GM18498 (cell line): ENCODE results near the gene LHFPL4.
"Not testable (repeated sequence)": the region's sequence is repeated elsewhere in the genome, so short reads cannot be mapped to it uniquely, and the experiment has no call there.

Experiments used
- ATAC-seq: cut with Tn5 transposase; IDR thresholded peaks from one replicate; pipeline ENCODE4 v1.9.1; 2021; ENCODE audit warnings: mild to moderate bottlenecking, moderate library complexity; ENCODE audit not compliant: unreplicated experiment

The LHFPL4 gene

DNA sequence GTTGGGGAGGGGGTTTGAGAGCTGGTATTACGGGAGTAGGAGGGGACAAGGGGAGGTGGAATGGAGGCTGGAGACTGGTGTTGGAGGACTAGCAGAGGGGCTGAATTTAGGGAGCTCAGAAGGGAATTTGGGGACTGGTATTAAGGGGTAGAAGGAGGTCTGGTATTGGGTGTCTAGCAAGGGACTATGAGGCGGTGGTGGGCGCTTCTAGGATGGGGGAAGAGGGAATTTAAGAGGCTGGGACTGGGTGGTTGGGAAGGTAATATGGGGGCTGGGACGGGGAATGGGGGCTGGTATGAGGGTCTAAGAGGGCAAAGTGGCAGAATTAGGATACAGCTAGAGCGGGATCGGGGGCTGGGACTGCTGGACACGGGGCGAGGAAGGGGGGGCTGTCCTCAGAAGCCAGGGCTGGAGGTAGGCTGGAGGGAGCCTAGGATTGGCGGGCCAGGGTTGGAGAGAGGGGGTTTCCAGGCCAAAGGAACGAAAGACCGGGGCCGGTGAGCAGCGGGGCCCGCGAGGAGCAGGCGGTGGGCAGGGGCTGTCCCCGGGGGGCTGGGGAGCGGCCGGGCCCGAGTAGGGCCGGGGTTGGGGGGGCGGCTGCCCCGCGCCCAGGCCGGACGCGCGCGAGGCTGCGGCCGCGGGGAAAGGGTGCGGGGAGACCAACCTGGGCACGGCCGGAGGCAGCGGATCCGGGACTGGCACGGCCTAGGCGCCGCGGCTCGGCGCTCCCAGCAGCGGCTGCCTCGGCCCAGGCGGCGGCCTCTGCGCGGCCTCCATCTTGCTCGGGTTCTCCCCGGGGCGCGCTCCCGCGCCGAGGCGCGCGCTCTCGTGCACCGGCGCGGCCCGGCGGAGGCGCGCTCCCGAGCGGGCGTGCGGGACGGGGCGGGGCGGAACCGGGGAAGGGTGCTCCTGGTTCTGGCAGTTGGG, at the start of gene LHFPL4:
LHFPL4 (minus strand) TSS at position 802 of the 927 bp plus-strand sequence. CDS start 1,143 bp downstream, outside the sequence.
- no peak for ATAC-seq

DNA sequence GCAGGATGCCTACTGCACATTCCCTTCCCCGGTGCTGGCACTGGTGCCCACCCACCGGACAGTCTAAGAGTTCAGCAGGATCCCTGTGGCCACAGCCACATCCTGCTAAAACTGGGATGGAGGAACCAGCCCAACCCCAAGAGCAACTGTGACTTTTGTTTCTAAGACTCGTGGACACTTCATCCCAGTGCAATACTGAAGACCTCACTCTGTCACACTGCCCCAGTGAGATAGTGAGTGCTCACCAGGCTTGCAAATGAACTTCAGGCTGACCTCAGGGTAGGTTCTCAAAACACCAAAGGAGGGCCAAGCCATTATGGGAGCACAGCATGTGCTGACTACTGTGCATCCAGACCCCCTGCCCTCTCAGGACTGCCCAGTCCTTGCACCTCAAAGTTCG, 49.0 kb upstream of the LHFPL4 start:
- no peak for ATAC-seq

DNA sequence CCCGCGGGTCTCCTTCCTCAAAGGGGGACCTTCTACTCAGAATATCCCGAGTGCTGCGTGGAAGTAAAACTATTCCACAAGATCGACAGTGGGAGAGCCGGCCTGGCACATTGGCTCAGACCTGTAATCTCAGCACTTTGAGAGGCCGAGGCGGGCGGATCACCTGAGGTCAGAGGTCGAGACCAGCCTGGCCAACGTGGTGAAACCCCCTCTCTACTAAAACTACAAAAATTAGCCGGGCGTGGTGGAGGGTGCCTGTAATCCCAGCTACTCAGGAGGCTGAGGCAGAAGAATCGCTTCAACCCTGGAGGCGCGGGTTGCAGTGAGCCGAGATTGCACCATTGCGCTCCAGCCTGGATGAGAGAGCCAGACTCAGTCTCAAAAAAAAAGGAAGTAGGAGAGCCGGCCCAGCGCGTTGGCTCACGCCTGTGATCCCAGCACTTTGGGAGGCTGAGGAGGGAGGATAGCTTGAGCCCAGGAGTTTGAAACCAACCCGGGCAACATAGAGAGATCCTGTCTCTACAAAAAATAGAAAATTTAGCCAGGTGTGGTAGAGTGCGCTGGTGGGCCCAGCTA, 47.5 kb upstream of the LHFPL4 start:
- not testable (repeated sequence) for ATAC-seq

DNA sequence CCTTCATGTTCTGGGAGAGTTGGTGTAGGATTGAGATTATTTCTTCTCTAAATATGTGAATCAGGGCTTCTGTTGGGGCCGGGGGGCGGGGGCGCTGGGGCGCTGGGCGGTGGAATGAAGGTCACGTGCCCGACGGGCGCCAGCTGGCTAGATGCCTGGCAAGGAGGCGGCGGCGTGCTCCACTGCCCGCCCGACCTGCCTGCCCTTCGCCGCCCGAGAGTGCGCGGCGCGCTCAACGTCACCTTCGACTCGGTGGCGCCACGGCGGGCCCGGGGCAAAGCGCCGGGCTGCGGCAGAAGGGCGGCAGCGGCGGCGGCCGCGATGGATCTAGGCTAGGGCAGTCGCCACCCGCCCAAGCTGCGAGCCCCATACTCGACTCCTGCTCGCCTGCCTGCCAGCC, 47.0 kb upstream of the LHFPL4 start:
- no peak for ATAC-seq

DNA sequence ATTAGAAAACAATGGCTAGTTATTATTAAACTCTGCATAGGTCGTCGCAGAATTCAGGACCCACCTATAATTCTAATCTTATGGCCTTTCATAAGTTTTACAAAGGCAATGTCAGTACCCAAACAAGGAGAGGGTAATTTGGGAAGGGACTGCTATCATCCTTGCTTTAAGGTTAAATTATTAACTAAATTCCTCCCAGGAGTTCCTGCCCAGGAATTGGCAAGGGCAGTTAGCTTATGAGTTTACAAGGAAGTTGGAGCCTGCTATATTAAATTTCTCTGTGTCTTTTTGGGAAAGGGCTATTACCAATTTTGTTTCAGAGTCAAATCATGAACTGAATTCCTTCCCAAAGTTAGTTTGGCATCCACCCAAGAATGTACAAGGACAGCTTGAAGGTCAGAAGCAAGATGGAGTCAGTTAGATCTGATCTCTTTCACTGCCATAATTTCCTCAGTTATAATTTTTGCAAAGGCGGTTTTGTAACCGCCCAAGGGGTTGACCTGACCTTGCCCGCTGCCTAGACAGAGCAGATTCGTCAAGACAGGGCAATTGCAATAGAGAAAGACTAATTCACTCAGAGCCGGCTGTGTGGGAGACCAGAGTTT, 45.3 kb upstream of the LHFPL4 start:
- ATAC-seq: no peak

DNA sequence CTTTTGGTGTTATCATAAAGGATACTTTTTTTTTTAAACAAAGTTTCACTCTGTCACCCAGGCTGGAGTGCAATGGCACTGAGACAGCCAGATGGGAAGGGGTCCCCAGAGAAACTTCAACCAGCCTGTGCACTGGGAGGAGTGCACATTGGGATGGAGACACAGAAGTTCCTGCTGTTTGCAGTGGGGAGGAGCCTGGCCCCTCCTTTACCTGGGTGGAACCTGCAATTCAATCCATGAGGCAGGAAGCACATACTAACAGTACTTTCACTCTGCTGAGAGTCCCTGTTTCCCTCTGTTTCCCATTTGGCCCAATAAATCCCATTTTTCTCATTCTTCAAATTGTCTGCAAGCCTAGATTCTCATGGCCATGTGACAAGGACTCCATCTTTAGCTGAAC, 42.3 kb upstream of the LHFPL4 start:
- ATAC-seq: no peak

DNA sequence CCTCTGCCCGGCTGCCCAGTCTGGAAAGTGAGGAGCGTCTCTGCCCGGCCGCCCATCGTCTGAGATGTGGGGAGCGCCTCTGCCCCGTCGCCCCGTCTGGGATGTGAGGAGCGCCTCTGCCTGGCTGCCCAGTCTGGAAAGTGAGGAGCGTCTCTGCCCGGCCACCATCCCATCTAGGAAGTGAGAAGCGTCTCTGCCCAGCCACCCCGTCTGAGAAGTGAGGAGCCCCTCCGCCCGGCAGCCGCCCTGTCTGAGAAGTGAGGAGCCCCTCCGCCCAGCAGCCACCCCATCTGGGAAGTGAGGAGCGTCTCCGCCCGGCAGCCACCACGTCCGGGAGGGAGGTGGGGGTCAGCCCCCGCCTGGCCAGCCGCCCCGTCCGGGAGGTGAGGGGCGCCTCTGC, 38.2 kb upstream of the LHFPL4 start:
- ATAC-seq: not testable (repeated sequence)

DNA sequence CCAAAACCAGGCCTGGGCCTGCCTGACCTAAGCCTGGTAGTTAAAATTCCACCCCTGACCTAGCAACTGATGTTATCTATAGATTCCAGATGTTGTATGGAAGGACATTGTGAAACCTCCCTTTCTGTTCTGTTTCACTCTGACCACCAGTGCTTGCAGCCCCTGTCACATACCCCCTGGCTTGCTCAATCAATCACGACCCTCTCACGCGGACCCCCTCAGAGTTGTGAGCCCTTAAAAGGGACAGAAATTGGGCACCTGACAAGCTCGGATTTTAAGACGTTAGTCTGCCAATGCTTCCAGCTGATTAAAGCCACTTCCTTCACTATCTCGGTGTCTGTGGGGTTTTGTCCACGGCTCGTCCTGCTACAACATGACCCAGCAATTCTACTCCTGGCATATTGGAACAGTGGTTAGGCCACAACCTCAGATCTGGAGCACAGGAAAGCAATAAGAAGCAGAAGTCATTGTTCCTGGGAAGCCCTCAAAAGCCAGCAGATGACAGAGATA, 36.7 kb upstream of the LHFPL4 start:
- ATAC-seq: no peak

DNA sequence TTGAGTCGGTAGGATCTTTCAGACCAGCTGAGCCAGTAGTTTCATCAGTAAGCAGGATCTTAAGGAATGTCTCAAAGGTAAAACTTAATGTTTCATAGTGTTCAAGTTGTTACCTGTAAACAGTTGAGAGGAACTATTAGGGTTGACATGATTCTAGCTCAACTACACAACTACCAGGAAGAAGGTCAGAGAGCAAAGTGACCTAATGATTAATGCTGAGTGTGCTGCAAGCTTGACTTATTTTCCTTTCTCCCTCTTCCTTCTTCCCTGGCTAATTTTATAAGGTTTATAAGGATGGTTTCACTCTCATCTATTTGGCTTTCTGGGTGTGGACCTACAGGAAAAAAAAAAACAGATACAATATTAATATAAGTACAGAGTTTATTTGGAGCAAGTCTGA, 30.2 kb upstream of the LHFPL4 start:
- ATAC-seq: no peak

DNA sequence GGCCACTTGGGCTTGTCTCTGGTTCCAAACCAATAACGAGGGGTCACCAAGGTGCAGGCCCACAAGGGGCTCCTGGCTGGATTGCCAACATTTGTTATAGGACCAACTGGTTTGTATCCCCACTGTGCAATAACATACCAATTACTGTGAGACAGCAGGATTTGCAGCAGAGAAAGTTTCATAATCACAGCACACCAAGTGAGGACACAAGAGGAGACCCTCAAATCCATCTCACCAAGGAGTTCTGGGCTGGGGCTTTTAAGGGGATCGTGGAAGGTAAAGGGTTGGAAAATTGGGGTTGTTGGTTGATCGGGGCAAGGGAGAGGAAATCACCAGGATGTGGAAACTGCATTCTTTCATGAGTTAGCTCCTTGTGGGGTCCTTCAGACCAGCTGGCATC, 29.7 kb upstream of the LHFPL4 start:
- ATAC-seq: no peak

DNA sequence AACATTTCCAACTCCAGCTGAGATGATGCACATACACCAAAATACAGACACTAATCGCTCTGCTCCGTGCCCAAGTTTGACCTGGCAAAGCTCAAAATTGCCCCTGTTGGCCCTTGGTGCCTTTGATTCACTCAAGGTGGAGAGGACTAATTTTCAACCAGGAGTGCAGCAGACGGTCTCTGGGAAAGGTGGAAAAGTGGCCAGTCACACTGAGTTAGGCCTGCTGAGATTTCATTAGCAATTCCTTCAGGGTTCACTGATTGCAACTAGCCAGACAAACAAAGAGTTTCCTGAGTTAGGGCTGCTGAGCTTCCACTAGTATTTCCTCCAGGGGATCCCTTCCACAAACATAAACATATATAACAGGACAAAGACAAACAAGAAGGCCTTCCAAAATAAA, 28.7 kb upstream of the LHFPL4 start:
- no peak for ATAC-seq

DNA sequence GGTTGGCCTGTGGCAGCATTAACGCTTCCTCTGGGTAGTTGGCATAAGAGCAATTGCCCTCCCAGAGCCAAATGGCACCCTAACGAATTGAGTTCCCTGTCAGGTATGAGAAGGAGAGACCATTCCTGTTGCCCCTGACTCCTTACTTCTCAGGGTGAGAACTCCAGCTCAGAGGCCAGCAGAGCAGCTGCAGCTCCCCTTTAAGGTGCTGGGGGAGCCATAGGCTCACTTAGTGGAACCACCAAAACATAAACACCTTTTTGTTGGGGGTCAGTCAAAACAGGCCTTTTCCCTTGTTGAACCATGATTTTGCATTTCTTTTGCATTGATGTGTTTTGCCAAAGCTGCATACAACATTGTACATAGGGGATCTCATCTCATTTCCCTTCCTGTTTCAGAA, 28.1 kb upstream of the LHFPL4 start:
- ATAC-seq: no peak

DNA sequence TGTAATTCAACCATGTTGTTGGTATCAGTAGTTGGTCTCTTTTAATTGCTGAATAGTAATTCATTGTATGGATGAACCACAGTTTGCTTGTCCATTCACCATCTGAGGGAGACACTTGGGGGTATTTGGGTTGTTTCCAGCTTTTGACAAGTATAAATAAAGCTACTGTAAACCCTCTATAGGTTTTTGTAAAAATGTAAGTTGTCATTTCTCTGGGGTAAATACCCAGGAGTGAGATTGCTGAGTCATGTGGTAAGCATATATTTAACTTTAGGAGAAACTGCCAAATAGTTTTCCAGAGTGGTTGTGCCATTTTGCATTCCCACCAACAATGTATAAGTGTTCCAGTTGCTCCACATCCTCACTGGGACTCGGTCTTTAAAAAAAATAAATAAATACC, 15.4 kb upstream of the LHFPL4 start:
- ATAC-seq: no peak

DNA sequence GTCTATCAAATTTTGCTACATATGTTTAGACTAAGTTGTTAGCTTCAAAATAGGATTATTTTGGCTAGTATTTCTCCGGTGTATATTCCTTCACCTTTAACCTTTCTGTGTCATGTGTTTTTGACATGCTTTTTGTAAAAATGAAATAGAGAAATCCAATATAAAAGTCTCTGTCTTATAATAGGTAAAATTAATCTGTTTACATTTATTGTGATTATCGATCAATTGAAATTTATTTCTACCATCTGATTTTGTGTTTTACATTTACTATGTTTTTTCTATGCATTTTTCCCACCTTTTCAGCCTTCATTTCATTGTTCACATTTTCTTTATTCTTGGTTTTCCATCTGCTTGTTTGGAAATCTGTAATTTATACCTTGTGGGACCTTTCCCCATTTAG, 11.7 kb upstream of the LHFPL4 start:
- ATAC-seq: no peak

DNA sequence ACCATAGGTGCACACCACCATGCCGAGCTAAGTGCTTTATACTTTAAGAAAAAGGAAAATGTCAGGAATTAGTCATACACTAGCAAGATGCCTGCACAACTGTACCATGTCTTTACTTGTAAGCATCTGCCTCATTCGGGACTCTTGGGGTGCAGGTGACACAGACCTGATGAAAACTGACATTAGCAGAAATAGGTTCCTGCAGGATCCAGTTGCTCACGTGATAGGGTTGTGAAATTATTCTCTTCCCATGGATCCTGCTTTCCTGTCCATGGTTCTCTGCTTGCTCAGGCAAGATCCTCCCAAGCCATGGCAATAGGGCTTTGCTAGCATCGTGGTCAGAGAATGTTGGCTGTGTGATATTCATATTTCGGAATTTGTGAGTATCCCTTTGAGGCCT, 10.2 kb upstream of the LHFPL4 start:
- no peak for ATAC-seq

DNA sequence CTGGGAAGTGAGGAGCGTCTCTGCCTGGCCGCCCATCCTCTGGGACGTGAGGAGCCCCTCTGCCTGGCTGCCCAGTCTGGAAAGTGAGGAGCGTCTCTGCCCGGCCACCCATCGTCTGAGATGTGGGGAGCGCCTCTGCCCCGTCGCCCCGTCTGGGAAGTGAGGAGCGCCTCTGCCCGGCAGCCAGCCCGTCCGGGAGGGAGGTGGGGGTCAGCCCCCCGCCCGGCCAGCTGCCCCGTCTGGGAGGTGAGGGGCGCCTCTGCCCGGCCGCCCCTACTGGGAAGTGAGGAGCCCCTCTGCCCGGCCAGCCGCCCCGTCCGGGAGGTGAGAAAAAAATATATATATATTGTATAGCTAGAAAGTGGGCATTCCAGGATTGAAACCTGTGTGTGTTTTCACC, 6.4 kb upstream of the LHFPL4 start:
- ATAC-seq: not testable (repeated sequence)

DNA sequence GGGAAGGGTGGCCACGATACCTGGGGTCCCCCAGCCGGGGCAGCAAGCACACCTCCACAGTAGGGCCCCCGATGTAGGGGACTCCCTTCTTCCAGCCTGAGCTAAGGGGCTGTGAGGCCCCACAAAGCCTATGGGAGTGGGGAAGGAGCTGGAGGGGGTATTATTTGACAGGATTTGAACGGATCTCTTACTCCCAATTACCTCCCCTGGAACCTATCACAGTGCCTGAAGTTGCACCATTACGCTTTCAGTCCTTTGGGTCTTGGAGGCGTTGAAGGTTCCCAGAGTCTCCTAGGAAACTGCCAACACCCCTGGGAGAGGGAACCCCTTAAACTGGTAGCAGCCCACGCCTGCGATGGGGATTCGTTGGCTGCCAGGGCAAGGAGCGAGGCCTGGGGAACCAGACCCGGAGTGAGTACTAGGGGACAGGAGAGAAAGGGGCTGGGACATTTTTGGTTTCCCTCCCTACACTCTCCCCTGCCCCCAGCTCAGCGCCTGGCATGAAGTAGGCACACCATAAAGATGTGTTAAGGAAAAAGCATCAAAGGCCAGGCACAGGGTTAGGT, 409 bp upstream of the LHFPL4 start:
- no peak for ATAC-seq

DNA sequence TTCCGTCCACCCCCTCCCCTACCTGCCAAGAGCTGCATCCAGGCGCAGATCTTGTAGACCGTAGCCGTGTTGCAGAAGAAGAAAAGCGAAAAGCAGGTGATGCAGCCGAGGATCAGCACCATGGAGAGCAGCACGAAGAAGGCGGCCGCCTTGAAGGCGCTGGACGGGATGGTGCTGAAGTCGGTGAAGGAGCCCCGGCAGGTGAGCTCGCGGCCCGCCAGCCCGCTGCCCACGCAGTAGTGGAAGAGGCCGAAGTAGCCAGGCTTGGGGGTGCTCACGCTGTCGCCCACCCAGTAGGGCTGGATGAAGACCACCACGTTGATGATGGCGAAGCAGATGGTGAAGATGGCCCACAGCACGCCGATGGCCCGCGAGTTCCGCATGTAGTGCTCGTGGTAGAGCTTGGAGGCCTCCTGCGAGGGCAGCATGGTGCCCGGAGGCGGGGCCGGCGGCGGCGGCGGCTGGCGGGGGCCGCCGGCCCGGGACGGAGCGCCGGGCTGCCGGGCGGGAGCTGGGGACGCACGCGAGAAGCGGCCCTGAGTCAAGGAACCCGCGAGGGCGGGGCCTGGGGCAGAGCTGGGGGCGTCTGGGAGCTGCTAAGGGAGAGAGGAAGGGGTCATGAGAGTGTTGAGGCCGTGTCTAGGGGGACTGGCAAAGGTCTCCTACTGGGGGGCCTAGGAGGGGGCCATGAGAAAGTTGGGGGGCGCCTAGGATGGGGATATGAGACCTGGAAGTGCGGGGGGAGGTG, 1.2 kb downstream of the LHFPL4 start:
- ATAC-seq: no peak

DNA sequence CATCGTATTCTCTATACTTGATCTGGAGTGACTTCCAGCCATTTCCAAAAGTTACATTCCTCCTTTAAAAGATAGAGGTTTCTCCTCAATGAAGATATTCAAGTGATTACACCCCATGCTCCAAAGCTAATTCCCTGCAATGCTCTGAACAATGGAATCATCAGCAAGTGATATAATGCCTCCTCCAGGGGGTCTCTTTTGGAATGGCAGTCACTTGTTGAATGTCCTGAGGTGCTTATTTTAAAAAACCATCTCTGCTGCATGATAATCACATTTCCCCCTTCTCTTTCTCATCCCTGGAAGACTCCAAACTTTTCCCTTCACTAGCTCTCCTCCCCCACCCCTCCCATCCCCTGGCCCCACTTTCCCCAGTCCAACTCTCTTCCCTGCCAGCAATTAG, 2.6 kb downstream of the LHFPL4 start:
- no peak for ATAC-seq

DNA sequence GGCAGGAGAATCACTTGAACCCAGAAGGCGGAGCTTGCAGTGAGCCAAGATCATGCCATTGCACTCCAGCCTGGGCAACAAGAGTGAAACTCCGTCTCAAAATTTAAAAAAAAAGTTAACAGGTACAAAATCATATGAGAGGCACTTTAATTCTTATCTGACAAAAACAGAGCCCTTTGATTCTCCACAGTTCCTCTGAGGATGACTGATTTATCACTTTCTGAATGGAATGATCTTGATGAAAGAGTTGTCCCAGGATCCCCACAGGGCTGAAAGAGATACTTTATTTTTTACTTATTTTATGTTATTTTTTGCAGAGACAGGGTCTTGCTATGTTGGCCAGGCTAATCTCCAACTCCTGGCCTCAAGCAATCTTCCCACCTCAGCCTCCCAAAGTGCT, 4.0 kb downstream of the LHFPL4 start:
- no peak for ATAC-seq

DNA sequence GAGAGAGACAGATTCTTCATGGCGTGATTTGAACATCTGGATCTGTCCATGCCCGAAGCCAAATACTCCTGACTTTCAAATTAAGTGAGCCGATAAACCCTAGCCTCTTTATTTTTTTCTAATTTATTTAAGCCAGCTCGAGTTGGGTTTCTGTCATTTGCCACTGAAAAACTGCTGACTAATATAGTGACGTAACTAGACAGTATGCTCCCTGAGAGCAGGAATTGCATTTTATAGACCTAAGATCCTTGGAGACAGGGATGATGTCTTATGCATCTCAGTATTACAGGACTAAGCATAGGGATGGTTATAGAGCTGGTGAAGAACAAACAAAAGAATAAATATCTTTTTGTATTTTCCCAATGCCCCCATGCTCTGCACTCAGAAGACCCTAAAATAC, 4.6 kb downstream of the LHFPL4 start:
- no peak for ATAC-seq
